Measurements from ENCODE around the gene RNF224.

Gene RNF224

GRCh38 chr9:137227054-137227852, at the start of gene RNF224:
Gene RNF224, plus strand, starts transcription at chr9:137227502. Its CDS starts 834 bp downstream, at chr9:137228336.
- peak in 43 of 51 donors; percentile 7 to 73 (median 44) for DNase-seq

- DNase-seq: no peak
Observed at GRCh38 chr9:137178201-137178938, 48.9 kb upstream of the RNF224 start.

- no peak for DNase-seq
Observed at GRCh38 chr9:137178939-137179630, 48.2 kb upstream of the RNF224 start.

- DNase-seq: no peak
Observed at GRCh38 chr9:137179761-137180160, 47.5 kb upstream of the RNF224 start.

- no peak for DNase-seq
Observed at GRCh38 chr9:137180491-137180890, 46.8 kb upstream of the RNF224 start.

GRCh38 chr9:137181680-137182079, 45.6 kb upstream of the RNF224 start:
- no peak for DNase-seq

- no peak for DNase-seq
Observed at GRCh38 chr9:137182836-137183235, 44.5 kb upstream of the RNF224 start.

- no peak for DNase-seq
Observed at GRCh38 chr9:137183980-137184595, 43.2 kb upstream of the RNF224 start.

- no peak for DNase-seq
Observed at GRCh38 chr9:137184881-137185660, 42.2 kb upstream of the RNF224 start.

GRCh38 chr9:137185921-137186320, 41.4 kb upstream of the RNF224 start:
- DNase-seq: no peak

GRCh38 chr9:137186385-137186784, 40.9 kb upstream of the RNF224 start:
- DNase-seq: no peak

- DNase-seq: no peak
Observed at GRCh38 chr9:137187386-137187785, 39.9 kb upstream of the RNF224 start.

GRCh38 chr9:137188086-137188489, 39.2 kb upstream of the RNF224 start:
- no peak for DNase-seq

GRCh38 chr9:137188490-137189296, 38.6 kb upstream of the RNF224 start, which contains the start of the genes ANAPC2 and SSNA1:
Gene ANAPC2, minus strand, starts transcription at chr9:137188560. Its CDS starts 28 bp downstream, at chr9:137188532.
Gene SSNA1, plus strand, starts transcription at chr9:137188676. Its CDS starts 51 bp downstream, at chr9:137188727.
- peak; percentile 64 to 96 (median 88) for DNase-seq

GRCh38 chr9:137189297-137190295, 37.7 kb upstream of the RNF224 start:
- peak in 1 of 51 donors; percentile 54 for DNase-seq

- DNase-seq: no peak
Observed at GRCh38 chr9:137190315-137190856, 36.9 kb upstream of the RNF224 start.

- no peak for DNase-seq
Observed at GRCh38 chr9:137191245-137191644, 36.1 kb upstream of the RNF224 start.
